ENCODE data around the gene KRT84. TPM values are rescaled to one million over a fixed set of nuclear protein-coding genes. Genes with fewer than 3 reads are reported as not detected.

The KRT84 gene
- total RNA-seq, 1 donor from 2014 or later: not detected

Other genes starting within 250 kb of the KRT84 start
- 1.5 and 1.6 TPM in 2 replicates for gene KRT80, start 193.6 kb downstream of the KRT84 start, total RNA-seq
- 92.6 and 240 TPM in 2 replicates for gene KRT7, start 152.4 kb downstream of the KRT84 start, total RNA-seq
- not detected in 2 replicates for gene KRT86, start 111.0 kb downstream of the KRT84 start, total RNA-seq
- gene KRT81, start 94.1 kb downstream of the KRT84 start, total RNA-seq: not detected in 2 replicates
- not detected in 2 replicates for gene KRT83, start 64.3 kb downstream of the KRT84 start, total RNA-seq
- not detected in 2 replicates for gene KRT85, start 18.2 kb downstream of the KRT84 start, total RNA-seq
- not detected in 2 replicates for gene KRT82, start 20.7 kb upstream of the KRT84 start, total RNA-seq
- gene KRT75, start 48.7 kb upstream of the KRT84 start, total RNA-seq: not detected in 2 replicates
- gene KRT6B, start 66.5 kb upstream of the KRT84 start, total RNA-seq: not detected in 2 replicates
- gene KRT6C, start 88.2 kb upstream of the KRT84 start, total RNA-seq: not detected in 2 replicates
- gene KRT6A, start 107.6 kb upstream of the KRT84 start, total RNA-seq: not detected in 2 replicates
- gene KRT5, start 134.7 kb upstream of the KRT84 start, total RNA-seq: not detected in 2 replicates
- not detected in 2 replicates for gene KRT71, start 167.5 kb upstream of the KRT84 start, total RNA-seq
- not detected in 2 replicates for gene KRT74, start 188.2 kb upstream of the KRT84 start, total RNA-seq
- gene KRT72, start 215.8 kb upstream of the KRT84 start, total RNA-seq: not detected in 2 replicates
- not detected in 2 replicates for gene KRT73, start 232.9 kb upstream of the KRT84 start, total RNA-seq